MCF 10A (cell line): ENCODE measurements around the gene CSPG4. TPM values are rescaled to one million over a fixed set of nuclear protein-coding genes. Genes with fewer than 3 reads are reported as not detected.

ENCODE experiments used
- BruUV-seq: library from RNA; stranded (reverse); fragments of 400-500 nt; replicated peaks from 2 replicates; lab custom pipeline; 2021; lab: Mats Ljungman, UMichigan
- CTCF ChIA-PET: fragments of 300-600 bp; sonication (Branson Sonifier 250); formaldehyde crosslinking; extraction: SDS; loops from one replicate; lab custom pipeline; 2021; ENCODE audit warnings: antibody characterized with exemption, inconsistent platforms; lab: Yijun Ruan, JAX
- POLR2A ChIA-PET: fragments of 300-600, 350-650 bp; sonication (Branson Sonifier 250); formaldehyde crosslinking; extraction: SDS; loops from one replicate; lab custom pipeline; 2020; ENCODE audit warnings: antibody characterized with exemption, inconsistent platforms; lab: Yijun Ruan, JAX
- DNase-seq: peaks from one replicate; pipeline ENCODE4 v3.0.0-alpha.2; 2018; ENCODE audit not compliant: unreplicated experiment
- H3K27ac Mint-ChIP-seq: one replicate; pipeline ENCODE4 v1.8.0; 2022; ENCODE audit warnings: mild to moderate bottlenecking, low read depth, mixed read lengths; ENCODE audit not compliant: unreplicated experiment
- H3K27me3 Mint-ChIP-seq: one replicate; pipeline ENCODE4 v1.8.0; 2022; ENCODE audit warnings: mixed read lengths; ENCODE audit not compliant: insufficient read depth, unreplicated experiment
- H3K36me3 Mint-ChIP-seq: one replicate; pipeline ENCODE4 v1.8.0; 2022; ENCODE audit warnings: mild to moderate bottlenecking, moderate library complexity, mixed read lengths; ENCODE audit not compliant: insufficient read depth, unreplicated experiment
- H3K4me1 Mint-ChIP-seq: one replicate; pipeline ENCODE4 v1.8.0; 2022; ENCODE audit warnings: mixed read lengths; ENCODE audit not compliant: insufficient read depth, unreplicated experiment
- H3K4me3 Mint-ChIP-seq: one replicate; pipeline ENCODE4 v1.8.0; 2022; ENCODE audit warnings: mild to moderate bottlenecking, moderate library complexity, mixed read lengths; ENCODE audit not compliant: unreplicated experiment
- H3K9me3 Mint-ChIP-seq: one replicate; pipeline ENCODE4 v1.8.0; 2022; ENCODE audit warnings: mixed read lengths; ENCODE audit not compliant: unreplicated experiment
- CTCF ChIP-seq: fragments of 200-600 bp; IDR thresholded peaks from one replicate; pipeline ENCODE4 v1.8.0; 2022; ENCODE audit warnings: antibody characterized with exemption, mild to moderate bottlenecking; ENCODE audit not compliant: unreplicated experiment
- intact Hi-C: fragments of 100-400 bp; cut with micrococcal nuclease; formaldehyde crosslinking; loops from 2 replicates; pipeline ENCODE4 v1.14.1; 2022
- total RNA-seq: library from RNA; stranded (reverse); gene quantifications from 2 replicates; pipeline ENCODE4 v1.2.3, GENCODE V29; 2022

Gene CSPG4
- total RNA-seq, 1 experiment from 2014 or later = 0.21 TPM

GRCh38 chr15:75675579-75676404 is 36.9 kb downstream of the CSPG4 start:
- Mint-ChIP-seq H3K4me1 (peaks cover 9% of the 10 kb centered on the region), H3K27ac (no peak overlapping the region), H3K9me3 (no peaks in the 10 kb centered on the region), H3K36me3 (no peaks in the 10 kb centered on the region), H3K4me3 (no peak overlapping the region), H3K27me3 (no peaks in the 10 kb centered on the region)
- CTCF ChIA-PET = interaction anchor here (0.6 to 1.0 kb wide), 4 partner anchors 10 to 266 kb away, joined by 3 to 6 read pairs (median 4); no protein-coding TSS in a partner anchor
- no peak for TF ChIP-seq CTCF
- intact Hi-C loops = no loop called here
- no TSS peak for BruUV-seq
- no peak for DNase-seq
- POLR2A ChIA-PET = interaction anchor here (1.2 kb wide), 1 partner anchor 35 kb away, joined by 3 read pairs; the partner anchor contains the start of gene IMP3

GRCh38 chr15:75674366-75674765 is 38.3 kb downstream of the CSPG4 start:
- TF ChIP-seq CTCF = no peak
- intact Hi-C loops = no loop called here
- CTCF ChIA-PET = interaction anchor here (0.7 to 1.3 kb wide), 2 partner anchors 10 to 12 kb away, joined by 3 to 4 read pairs; no protein-coding TSS in a partner anchor
- no peak overlapping the region for H3K27ac Mint-ChIP-seq
- peaks cover 10% of the 10 kb centered on the region for H3K4me1 Mint-ChIP-seq
- H3K9me3 Mint-ChIP-seq = no peaks in the 10 kb centered on the region
- no peak for DNase-seq
- H3K27me3 Mint-ChIP-seq = no peaks in the 10 kb centered on the region
- no peak overlapping the region for H3K4me3 Mint-ChIP-seq
- POLR2A ChIA-PET = interaction anchor here (1.2 kb wide), 1 partner anchor 34 kb away, joined by 3 read pairs; the partner anchor contains the start of gene IMP3
- H3K36me3 Mint-ChIP-seq = no peaks in the 10 kb centered on the region
- BruUV-seq = no TSS peak

GRCh38 chr15:75673426-75674235 is 39.0 kb downstream of the CSPG4 start:
- no peak for TF ChIP-seq CTCF
- Mint-ChIP-seq H3K4me3 (no peak overlapping the region), H3K27ac (no peak overlapping the region), H3K36me3 (no peaks in the 10 kb centered on the region), H3K4me1 (peaks cover 11% of the 10 kb centered on the region), H3K27me3 (no peaks in the 10 kb centered on the region), H3K9me3 (no peaks in the 10 kb centered on the region)
- intact Hi-C loops = no loop called here
- BruUV-seq = no TSS peak
- POLR2A ChIA-PET = interaction anchor here (0.9 to 1.6 kb wide), 3 partner anchors 34 to 95 kb away, joined by 3 to 4 read pairs (median 4); partner anchors contain the start of genes IMP3 and PTPN9
- DNase-seq = no peak
- CTCF ChIA-PET = interaction anchor here (1.0 to 1.8 kb wide), 5 partner anchors 8 to 53 kb away, joined by 3 to 7 read pairs (median 3); no protein-coding TSS in a partner anchor
